ENCODE measurements around the gene HDDC3.
A peak's percentile ranks its signal among the peaks of the same experiment; 100 is the strongest.

Gene HDDC3

GRCh38 chr15:90889313-90889730 is 43.0 kb downstream of the HDDC3 start:
- Histone ChIP-seq H3K4me1 (ENCODE audit: control insufficient read depth, insufficient read depth, low read depth, low read length) (peaks cover 24% of the 10 kb centered on the region), H4K8ac (ENCODE audit: low read length) (no peak overlapping the region), H3K9ac (ENCODE audit: low read length) (no peak overlapping the region), H3K4me2 (ENCODE audit: low read length, poor library complexity, severe bottlenecking) (no peak overlapping the region), H2AK5ac (ENCODE audit: low read length, severe bottlenecking) (no peak overlapping the region), H3K4me3 (ENCODE audit: insufficient read depth in 1 of 2, low read depth in 1 of 2, low read length in 2 of 2) (no peak overlapping the region), H3K79me1 (replicated peaks; ENCODE audit: low read length, poor library complexity, severe bottlenecking) (peaks cover 8% of the 10 kb centered on the region), H3K27ac (ENCODE audit: low read length, poor library complexity, severe bottlenecking) (no peak overlapping the region), H3K4ac (ENCODE audit: low read depth in 1 of 2, low read length in 2 of 2) (no peak overlapping the region), H3K27me3 (ENCODE audit: control insufficient read depth in 1 of 2, insufficient read depth in 1 of 2, low read length in 2 of 2) (no peaks in the 10 kb centered on the region), H2BK5ac (ENCODE audit: low read depth, low read length, poor library complexity, severe bottlenecking) (no peak overlapping the region), H2BK15ac (ENCODE audit: low read depth, poor library complexity, severe bottlenecking) (no peak overlapping the region), H3K9me3 (ENCODE audit: control insufficient read depth, low read length) (no peaks in the 10 kb centered on the region), H3K23ac (ENCODE audit: low read length in 2 of 2) (no peak overlapping the region), H2AFZ (ENCODE audit: low read depth, low read length) (no peak overlapping the region), H3K14ac (ENCODE audit: low read length in 2 of 2) (no peak overlapping the region), H4K91ac (ENCODE audit: low read length) (no peak overlapping the region), H3K18ac (ENCODE audit: low read depth in 1 of 2, low read length in 2 of 2) (no peak overlapping the region), H2BK120ac (ENCODE audit: low read depth, low read length) (no peak overlapping the region), H2BK12ac (ENCODE audit: low read length in 2 of 2) (no peak overlapping the region), H3K36me3 (ENCODE audit: control insufficient read depth in 1 of 2, insufficient read depth in 2 of 2, low read depth in 1 of 2, low read length in 2 of 2) (peaks cover 58 to 61% of the 10 kb centered on the region in 2 experiments)
- 91% methylated on average over 18 of the region's 18 CpGs for WGBS
- DNase-seq: no peak

- no peak overlapping the region for H3K23ac ChIP-seq (ENCODE audit: low read length in 2 of 2)
- no peak overlapping the region for H3K27ac ChIP-seq (ENCODE audit: low read length, poor library complexity, severe bottlenecking)
- no peak overlapping the region for H3K4ac ChIP-seq (ENCODE audit: low read depth in 1 of 2, low read length in 2 of 2)
- H2BK15ac ChIP-seq (ENCODE audit: low read depth, poor library complexity, severe bottlenecking): no peak overlapping the region
- no peak overlapping the region for H3K18ac ChIP-seq (ENCODE audit: low read depth in 1 of 2, low read length in 2 of 2)
- H3K36me3 ChIP-seq (ENCODE audit: control insufficient read depth in 1 of 2, insufficient read depth in 2 of 2, low read depth in 1 of 2, low read length in 2 of 2): peaks cover 45 to 49% of the 10 kb centered on the region in 2 experiments
- no peak overlapping the region for H3K4me3 ChIP-seq (ENCODE audit: insufficient read depth in 1 of 2, low read depth in 1 of 2, low read length in 2 of 2)
- H2BK5ac ChIP-seq (ENCODE audit: low read depth, low read length, poor library complexity, severe bottlenecking): no peak overlapping the region
- no peak overlapping the region for H4K91ac ChIP-seq (ENCODE audit: low read length)
- WGBS: 94% methylated on average over 13 of the region's 13 CpGs
- H2AK5ac ChIP-seq (ENCODE audit: low read length, severe bottlenecking): no peak overlapping the region
- H4K8ac ChIP-seq (ENCODE audit: low read length): no peak overlapping the region
- peaks cover 33% of the 10 kb centered on the region for H3K4me1 ChIP-seq (ENCODE audit: control insufficient read depth, insufficient read depth, low read depth, low read length)
- H2AFZ ChIP-seq (ENCODE audit: low read depth, low read length): no peak overlapping the region
- H3K9ac ChIP-seq (ENCODE audit: low read length): peak overlapping the region; percentile 93
- no peaks in the 10 kb centered on the region for H3K9me3 ChIP-seq (ENCODE audit: control insufficient read depth, low read length)
- no peak overlapping the region for H2BK12ac ChIP-seq (ENCODE audit: low read length in 2 of 2)
- no peak overlapping the region for H3K4me2 ChIP-seq (ENCODE audit: low read length, poor library complexity, severe bottlenecking)
- no peaks in the 10 kb centered on the region for H3K27me3 ChIP-seq (ENCODE audit: control insufficient read depth in 1 of 2, insufficient read depth in 1 of 2, low read length in 2 of 2)
- H3K14ac ChIP-seq (ENCODE audit: low read length in 2 of 2): no peak overlapping the region
- H3K79me1 ChIP-seq (replicated peaks; ENCODE audit: low read length, poor library complexity, severe bottlenecking): peaks cover 12% of the 10 kb centered on the region
- no peak overlapping the region for H2BK120ac ChIP-seq (ENCODE audit: low read depth, low read length)
- no peak for DNase-seq
These were observed 45.3 kb downstream of the HDDC3 start for GRCh38 chr15:90887037-90887481.

DNA sequence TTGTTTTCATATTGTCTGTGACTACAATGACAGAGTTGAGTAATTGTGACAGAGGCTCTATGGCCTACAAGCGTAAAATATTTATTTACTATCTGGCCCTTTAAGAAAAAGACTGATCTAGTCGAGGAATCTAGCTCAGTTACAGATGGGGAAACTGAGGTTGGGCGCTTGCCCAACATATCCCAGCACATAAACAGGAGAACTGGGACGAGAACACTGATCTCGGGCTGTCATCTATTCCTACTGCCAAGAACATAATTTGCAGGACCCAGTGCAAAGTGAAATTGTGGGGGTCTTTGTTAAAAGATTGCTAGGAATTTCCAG is 46.1 kb downstream of the HDDC3 start:
- Histone ChIP-seq H3K27me3 (ENCODE audit: control insufficient read depth in 1 of 2, insufficient read depth in 1 of 2, low read length in 2 of 2) (no peaks in the 10 kb centered on the region), H3K9me3 (ENCODE audit: control insufficient read depth, low read length) (no peaks in the 10 kb centered on the region), H3K18ac (ENCODE audit: low read depth in 1 of 2, low read length in 2 of 2) (no peak overlapping the region), H3K4me3 (ENCODE audit: insufficient read depth in 1 of 2, low read depth in 1 of 2, low read length in 2 of 2) (peak overlapping the region in 1 of 2 experiments; percentile 7), H3K4ac (ENCODE audit: low read depth in 1 of 2, low read length in 2 of 2) (no peak overlapping the region), H2BK5ac (ENCODE audit: low read depth, low read length, poor library complexity, severe bottlenecking) (no peak overlapping the region), H3K27ac (ENCODE audit: low read length, poor library complexity, severe bottlenecking) (no peak overlapping the region), H2AFZ (ENCODE audit: low read depth, low read length) (no peak overlapping the region), H3K14ac (ENCODE audit: low read length in 2 of 2) (no peak overlapping the region), H3K79me1 (replicated peaks; ENCODE audit: low read length, poor library complexity, severe bottlenecking) (peaks cover 10% of the 10 kb centered on the region), H4K8ac (ENCODE audit: low read length) (no peak overlapping the region), H2AK5ac (ENCODE audit: low read length, severe bottlenecking) (no peak overlapping the region), H2BK120ac (ENCODE audit: low read depth, low read length) (no peak overlapping the region), H3K4me2 (ENCODE audit: low read length, poor library complexity, severe bottlenecking) (no peak overlapping the region), H3K23ac (ENCODE audit: low read length in 2 of 2) (no peak overlapping the region), H2BK15ac (ENCODE audit: low read depth, poor library complexity, severe bottlenecking) (no peak overlapping the region), H3K36me3 (ENCODE audit: control insufficient read depth in 1 of 2, insufficient read depth in 2 of 2, low read depth in 1 of 2, low read length in 2 of 2) (peaks cover 45 to 48% of the 10 kb centered on the region in 2 experiments), H3K4me1 (ENCODE audit: control insufficient read depth, insufficient read depth, low read depth, low read length) (peaks cover 33% of the 10 kb centered on the region), H4K91ac (ENCODE audit: low read length) (no peak overlapping the region), H3K9ac (ENCODE audit: low read length) (peak overlapping the region; percentile 93), H2BK12ac (ENCODE audit: low read length in 2 of 2) (no peak overlapping the region)
- 69% methylated on average over 3 of the region's 5 CpGs for WGBS
- DNase-seq: no peak

DNA sequence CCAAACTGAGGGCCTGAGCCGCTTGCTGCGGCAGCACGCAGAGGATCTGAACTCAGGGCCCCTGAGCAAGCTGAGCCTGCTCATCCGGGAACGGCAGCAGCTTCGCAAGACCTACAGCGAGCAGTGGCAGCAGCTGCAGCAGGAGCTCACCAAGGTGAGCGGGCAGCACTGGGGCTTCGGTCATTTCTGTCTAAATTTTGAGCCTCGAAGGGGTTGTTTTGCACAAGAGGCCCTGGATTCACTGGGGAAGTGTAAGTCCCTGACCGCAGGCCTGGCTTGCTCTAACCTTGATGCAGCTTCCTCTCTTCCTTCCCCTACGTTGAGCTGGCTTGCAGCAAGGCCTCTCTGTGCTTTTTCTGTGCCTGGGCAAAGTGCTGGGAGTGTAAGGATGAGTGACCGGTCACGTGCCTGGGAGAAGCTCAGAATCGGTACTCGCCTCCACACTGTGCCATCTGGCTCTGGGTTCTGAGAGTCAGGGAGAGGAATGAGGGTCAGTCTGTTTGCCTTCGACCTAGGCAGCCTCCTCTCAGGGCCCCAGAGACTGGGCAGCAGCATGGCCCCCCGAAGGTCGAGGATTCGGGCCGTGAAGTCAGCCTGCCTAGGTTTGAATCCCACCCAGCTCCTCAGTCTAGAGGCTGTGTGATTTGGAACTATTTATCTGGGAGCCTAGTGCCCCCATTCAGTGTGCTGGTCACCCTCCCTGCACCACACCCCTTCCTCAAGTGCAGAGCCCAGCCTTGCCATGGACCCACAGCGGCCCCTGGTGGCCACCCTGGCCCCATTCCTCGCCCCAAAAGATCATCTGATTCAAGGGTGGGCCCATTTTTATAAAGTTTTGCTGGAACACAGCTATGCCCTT is 46.7 kb downstream of the HDDC3 start:
- peak overlapping the region; percentile 93 for H3K9ac ChIP-seq (ENCODE audit: low read length)
- peak overlapping the region; percentile 33 for H2AK5ac ChIP-seq (ENCODE audit: low read length, severe bottlenecking)
- H2BK15ac ChIP-seq (ENCODE audit: low read depth, poor library complexity, severe bottlenecking): peak overlapping the region; percentile 17
- no peaks in the 10 kb centered on the region for H3K27me3 ChIP-seq (ENCODE audit: control insufficient read depth in 1 of 2, insufficient read depth in 1 of 2, low read length in 2 of 2)
- H3K23ac ChIP-seq (ENCODE audit: low read length in 2 of 2): no peak overlapping the region
- H3K4ac ChIP-seq (ENCODE audit: low read depth in 1 of 2, low read length in 2 of 2): peak overlapping the region; percentile 2 to 60
- H3K18ac ChIP-seq (ENCODE audit: low read depth in 1 of 2, low read length in 2 of 2): peak overlapping the region; percentile 56 to 77
- peak overlapping the region in 1 of 2 experiments; percentile 86 for H2BK12ac ChIP-seq (ENCODE audit: low read length in 2 of 2)
- 70% methylated on average over 20 of the region's 23 CpGs for WGBS
- no peak overlapping the region for H3K27ac ChIP-seq (ENCODE audit: low read length, poor library complexity, severe bottlenecking)
- peak; percentile 64 for DNase-seq
- peak overlapping the region in 1 of 2 experiments; percentile 78 for H3K4me3 ChIP-seq (ENCODE audit: insufficient read depth in 1 of 2, low read depth in 1 of 2, low read length in 2 of 2)
- no peak overlapping the region for H2BK5ac ChIP-seq (ENCODE audit: low read depth, low read length, poor library complexity, severe bottlenecking)
- no peak overlapping the region for H2AFZ ChIP-seq (ENCODE audit: low read depth, low read length)
- peak overlapping the region; percentile 75 for H4K91ac ChIP-seq (ENCODE audit: low read length)
- H4K8ac ChIP-seq (ENCODE audit: low read length): peak overlapping the region; percentile 82
- H3K79me1 ChIP-seq (replicated peaks; ENCODE audit: low read length, poor library complexity, severe bottlenecking): peaks cover 11% of the 10 kb centered on the region
- H3K9me3 ChIP-seq (ENCODE audit: control insufficient read depth, low read length): no peaks in the 10 kb centered on the region
- no peak overlapping the region for H2BK120ac ChIP-seq (ENCODE audit: low read depth, low read length)
- H3K14ac ChIP-seq (ENCODE audit: low read length in 2 of 2): no peak overlapping the region
- H3K36me3 ChIP-seq (ENCODE audit: control insufficient read depth in 1 of 2, insufficient read depth in 2 of 2, low read depth in 1 of 2, low read length in 2 of 2): peaks cover 45 to 48% of the 10 kb centered on the region in 2 experiments
- H3K4me1 ChIP-seq (ENCODE audit: control insufficient read depth, insufficient read depth, low read depth, low read length): peaks cover 33% of the 10 kb centered on the region
- H3K4me2 ChIP-seq (ENCODE audit: low read length, poor library complexity, severe bottlenecking): no peak overlapping the region

Measured in mesenchymal stem cell (in vitro differentiated cells and primary cell).